Measurements from ENCODE around the gene MAPK10. TPM values are rescaled to one million over a fixed set of nuclear protein-coding genes. Genes with fewer than 3 reads are reported as not detected.
"Not testable (repeated sequence)": the region's sequence is repeated elsewhere in the genome, so short reads cannot be mapped to it uniquely, and the experiment has no call there.

Gene MAPK10
- total RNA-seq, 2 experiments from 2014 or later = not detected

- no peaks in the 10 kb centered on the region for H3K4me1 Mint-ChIP-seq (ENCODE audit: low read depth)
- no peaks in the 10 kb centered on the region for H3K36me3 Mint-ChIP-seq (ENCODE audit: low read depth)
- H3K4me3 Mint-ChIP-seq = no peak overlapping the region
- DNase-seq = no peak
- no peak overlapping the region for H3K27ac Mint-ChIP-seq
- no peaks in the 10 kb centered on the region for H3K9me3 Mint-ChIP-seq (ENCODE audit: insufficient read depth)
- ATAC-seq = no peak
- CTCF ChIA-PET = no interaction called here
- POLR2A ChIA-PET = no interaction called here
- H3K27me3 Mint-ChIP-seq (ENCODE audit: low read depth) = no peaks in the 10 kb centered on the region
These were observed 323.1 kb downstream of the MAPK10 start for GRCh38 chr4:86036736-86037135.

- Mint-ChIP-seq H3K27ac (no peak overlapping the region), H3K9me3 (ENCODE audit: insufficient read depth) (no peaks in the 10 kb centered on the region), H3K4me3 (no peak overlapping the region), H3K27me3 (ENCODE audit: low read depth) (no peaks in the 10 kb centered on the region), H3K4me1 (ENCODE audit: low read depth) (no peaks in the 10 kb centered on the region), H3K36me3 (ENCODE audit: low read depth) (no peaks in the 10 kb centered on the region)
- ChIA-PET POLR2A (no interaction called here), CTCF (no interaction called here)
- ATAC-seq = no peak
- DNase-seq = no peak
These were observed 324.2 kb downstream of the MAPK10 start for GRCh38 chr4:86035688-86036087.

- DNase-seq = no peak
- ChIA-PET CTCF (no interaction called here), POLR2A (no interaction called here)
- Mint-ChIP-seq H3K27me3 (ENCODE audit: low read depth) (no peaks in the 10 kb centered on the region), H3K9me3 (ENCODE audit: insufficient read depth) (no peaks in the 10 kb centered on the region), H3K27ac (no peak overlapping the region), H3K36me3 (ENCODE audit: low read depth) (no peaks in the 10 kb centered on the region), H3K4me1 (ENCODE audit: low read depth) (no peaks in the 10 kb centered on the region), H3K4me3 (no peak overlapping the region)
- ATAC-seq = no peak
These were observed 325.2 kb downstream of the MAPK10 start for GRCh38 chr4:86034616-86035015.

- Mint-ChIP-seq H3K36me3 (ENCODE audit: low read depth) (no peaks in the 10 kb centered on the region), H3K27me3 (ENCODE audit: low read depth) (no peaks in the 10 kb centered on the region), H3K4me1 (ENCODE audit: low read depth) (no peaks in the 10 kb centered on the region), H3K27ac (no peak overlapping the region), H3K4me3 (no peak overlapping the region), H3K9me3 (ENCODE audit: insufficient read depth) (no peaks in the 10 kb centered on the region)
- ChIA-PET POLR2A (interaction anchor here (0.6 kb wide), 1 partner anchor 91 kb away, joined by 3 read pairs; no protein-coding TSS in a partner anchor), CTCF (interaction anchor here (1.1 kb wide), 1 partner anchor 10 kb away, joined by 4 read pairs; no protein-coding TSS in a partner anchor)
- ATAC-seq = no peak
- no peak for DNase-seq
These were observed 326.7 kb downstream of the MAPK10 start for GRCh38 chr4:86033171-86033570.

GRCh38 chr4:86032476-86033022 lies 327.3 kb downstream of the MAPK10 start:
- Mint-ChIP-seq H3K27me3 (ENCODE audit: low read depth) (no peaks in the 10 kb centered on the region), H3K4me3 (no peak overlapping the region), H3K36me3 (ENCODE audit: low read depth) (no peaks in the 10 kb centered on the region), H3K9me3 (ENCODE audit: insufficient read depth) (no peaks in the 10 kb centered on the region), H3K27ac (no peak overlapping the region), H3K4me1 (ENCODE audit: low read depth) (no peaks in the 10 kb centered on the region)
- DNase-seq (no peak), ATAC-seq (no peak)
- ChIA-PET POLR2A (interaction anchor here (0.6 kb wide), 1 partner anchor 92 kb away, joined by 3 read pairs; no protein-coding TSS in a partner anchor), CTCF (interaction anchor here (1.1 kb wide), 1 partner anchor 11 kb away, joined by 4 read pairs; no protein-coding TSS in a partner anchor)

GRCh38 chr4:86031927-86032326 lies 327.9 kb downstream of the MAPK10 start:
- Mint-ChIP-seq H3K4me1 (ENCODE audit: low read depth) (no peaks in the 10 kb centered on the region), H3K4me3 (no peak overlapping the region), H3K9me3 (ENCODE audit: insufficient read depth) (no peaks in the 10 kb centered on the region), H3K36me3 (ENCODE audit: low read depth) (no peaks in the 10 kb centered on the region), H3K27ac (no peak overlapping the region), H3K27me3 (ENCODE audit: low read depth) (no peaks in the 10 kb centered on the region)
- ChIA-PET POLR2A (no interaction called here), CTCF (no interaction called here)
- ATAC-seq (no peak), DNase-seq (no peak)

GRCh38 chr4:86026720-86027119 lies 333.1 kb downstream of the MAPK10 start:
- CTCF ChIA-PET = no interaction called here
- Mint-ChIP-seq H3K4me1 (ENCODE audit: low read depth) (no peaks in the 10 kb centered on the region), H3K36me3 (ENCODE audit: low read depth) (no peaks in the 10 kb centered on the region), H3K4me3 (no peak overlapping the region), H3K27ac (no peak overlapping the region), H3K27me3 (ENCODE audit: low read depth) (no peaks in the 10 kb centered on the region), H3K9me3 (ENCODE audit: insufficient read depth) (no peaks in the 10 kb centered on the region)
- DNase-seq (no peak), ATAC-seq (no peak)
- POLR2A ChIA-PET = no interaction called here

GRCh38 chr4:86021671-86022070 lies 338.2 kb downstream of the MAPK10 start:
- H3K27me3 Mint-ChIP-seq (ENCODE audit: low read depth); H3K36me3 Mint-ChIP-seq (ENCODE audit: low read depth); DNase-seq; CTCF ChIA-PET; H3K4me1 Mint-ChIP-seq (ENCODE audit: low read depth); H3K4me3 Mint-ChIP-seq; H3K9me3 Mint-ChIP-seq (ENCODE audit: insufficient read depth); H3K27ac Mint-ChIP-seq; ATAC-seq; POLR2A ChIA-PET: not testable (repeated sequence)

GRCh38 chr4:86019906-86020305 lies 339.9 kb downstream of the MAPK10 start:
- ChIA-PET POLR2A (no interaction called here), CTCF (no interaction called here)

GRCh38 chr4:86019362-86019761 lies 340.5 kb downstream of the MAPK10 start:
- no peak for DNase-seq
- ATAC-seq = no peak
- no peak overlapping the region for H3K4me3 Mint-ChIP-seq
- H3K9me3 Mint-ChIP-seq (ENCODE audit: insufficient read depth) = no peaks in the 10 kb centered on the region
- no peaks in the 10 kb centered on the region for H3K4me1 Mint-ChIP-seq (ENCODE audit: low read depth)
- H3K27ac Mint-ChIP-seq = no peak overlapping the region
- CTCF ChIA-PET = no interaction called here
- no peaks in the 10 kb centered on the region for H3K36me3 Mint-ChIP-seq (ENCODE audit: low read depth)
- H3K27me3 Mint-ChIP-seq (ENCODE audit: low read depth) = no peaks in the 10 kb centered on the region
- POLR2A ChIA-PET = no interaction called here

More at GRCh38 chr4:86019906-86020305, 339.9 kb downstream of the MAPK10 start:
- Mint-ChIP-seq H3K27ac (no peak overlapping the region), H3K9me3 (ENCODE audit: insufficient read depth) (no peaks in the 10 kb centered on the region), H3K27me3 (ENCODE audit: low read depth) (no peaks in the 10 kb centered on the region), H3K36me3 (ENCODE audit: low read depth) (no peaks in the 10 kb centered on the region), H3K4me3 (no peak overlapping the region), H3K4me1 (ENCODE audit: low read depth) (no peaks in the 10 kb centered on the region)
- DNase-seq (no peak), ATAC-seq (no peak)

GRCh38 chr4:86015412-86016350 lies 344.2 kb downstream of the MAPK10 start:
- H3K27me3 Mint-ChIP-seq (ENCODE audit: low read depth) = no peaks in the 10 kb centered on the region
- ChIA-PET CTCF (no interaction called here), POLR2A (no interaction called here)
- H3K4me1 Mint-ChIP-seq (ENCODE audit: low read depth) = no peaks in the 10 kb centered on the region
- H3K9me3 Mint-ChIP-seq (ENCODE audit: insufficient read depth) = no peaks in the 10 kb centered on the region
- H3K4me3 Mint-ChIP-seq = no peak overlapping the region
- DNase-seq (no peak), ATAC-seq (no peak)
- H3K36me3 Mint-ChIP-seq (ENCODE audit: low read depth) = no peaks in the 10 kb centered on the region
- H3K27ac Mint-ChIP-seq = no peak overlapping the region

GRCh38 chr4:86014599-86014998 lies 345.3 kb downstream of the MAPK10 start:
- H3K9me3 Mint-ChIP-seq (ENCODE audit: insufficient read depth) = no peaks in the 10 kb centered on the region
- DNase-seq (no peak), ATAC-seq (no peak)
- no peaks in the 10 kb centered on the region for H3K27me3 Mint-ChIP-seq (ENCODE audit: low read depth)
- POLR2A ChIA-PET = no interaction called here
- H3K4me1 Mint-ChIP-seq (ENCODE audit: low read depth) = no peaks in the 10 kb centered on the region
- CTCF ChIA-PET = no interaction called here
- no peaks in the 10 kb centered on the region for H3K36me3 Mint-ChIP-seq (ENCODE audit: low read depth)
- no peak overlapping the region for H3K4me3 Mint-ChIP-seq
- H3K27ac Mint-ChIP-seq = no peak overlapping the region

All from activated CD8-positive, alpha-beta T cell treated with anti-CD3 and anti-CD28 coated beads, Interleukin-2, amount 10 ng/mL, durations not matched to agents 7 days and 5 days (primary cell).